Smooth muscle cell of the coronary artery (primary cell): ENCODE measurements around the gene TNRC6C. TPM values are rescaled to one million over a fixed set of nuclear protein-coding genes. Genes with fewer than 3 reads are reported as not detected.

ENCODE experiments used
- total RNA-seq: library from RNA; depleted of rRNA; stranded (reverse); fragments of >200 nt; gene quantifications from 2 replicates; pipeline ENCODE4 v1.2.3, GENCODE V29; 2014; ENCODE audit warnings: low replicate concordance

TNRC6C gene, protein sequence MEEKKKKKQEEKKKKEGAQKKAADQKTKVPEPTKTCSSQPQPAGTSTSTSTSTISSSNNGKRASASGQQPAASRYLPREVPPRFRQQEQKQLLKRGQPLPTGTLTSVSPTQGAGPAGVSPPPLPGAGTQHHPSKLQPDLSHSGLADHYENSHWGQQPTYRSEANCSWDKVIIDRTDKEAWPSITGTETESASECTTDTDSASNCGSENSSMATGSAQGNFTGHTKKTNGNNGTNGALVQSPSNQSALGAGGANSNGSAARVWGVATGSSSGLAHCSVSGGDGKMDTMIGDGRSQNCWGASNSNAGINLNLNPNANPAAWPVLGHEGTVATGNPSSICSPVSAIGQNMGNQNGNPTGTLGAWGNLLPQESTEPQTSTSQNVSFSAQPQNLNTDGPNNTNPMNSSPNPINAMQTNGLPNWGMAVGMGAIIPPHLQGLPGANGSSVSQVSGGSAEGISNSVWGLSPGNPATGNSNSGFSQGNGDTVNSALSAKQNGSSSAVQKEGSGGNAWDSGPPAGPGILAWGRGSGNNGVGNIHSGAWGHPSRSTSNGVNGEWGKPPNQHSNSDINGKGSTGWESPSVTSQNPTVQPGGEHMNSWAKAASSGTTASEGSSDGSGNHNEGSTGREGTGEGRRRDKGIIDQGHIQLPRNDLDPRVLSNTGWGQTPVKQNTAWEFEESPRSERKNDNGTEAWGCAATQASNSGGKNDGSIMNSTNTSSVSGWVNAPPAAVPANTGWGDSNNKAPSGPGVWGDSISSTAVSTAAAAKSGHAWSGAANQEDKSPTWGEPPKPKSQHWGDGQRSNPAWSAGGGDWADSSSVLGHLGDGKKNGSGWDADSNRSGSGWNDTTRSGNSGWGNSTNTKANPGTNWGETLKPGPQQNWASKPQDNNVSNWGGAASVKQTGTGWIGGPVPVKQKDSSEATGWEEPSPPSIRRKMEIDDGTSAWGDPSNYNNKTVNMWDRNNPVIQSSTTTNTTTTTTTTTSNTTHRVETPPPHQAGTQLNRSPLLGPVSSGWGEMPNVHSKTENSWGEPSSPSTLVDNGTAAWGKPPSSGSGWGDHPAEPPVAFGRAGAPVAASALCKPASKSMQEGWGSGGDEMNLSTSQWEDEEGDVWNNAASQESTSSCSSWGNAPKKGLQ (N-terminal part only)
- 3.9 and 5.3 TPM in 2 replicates for total RNA-seq

DNA sequence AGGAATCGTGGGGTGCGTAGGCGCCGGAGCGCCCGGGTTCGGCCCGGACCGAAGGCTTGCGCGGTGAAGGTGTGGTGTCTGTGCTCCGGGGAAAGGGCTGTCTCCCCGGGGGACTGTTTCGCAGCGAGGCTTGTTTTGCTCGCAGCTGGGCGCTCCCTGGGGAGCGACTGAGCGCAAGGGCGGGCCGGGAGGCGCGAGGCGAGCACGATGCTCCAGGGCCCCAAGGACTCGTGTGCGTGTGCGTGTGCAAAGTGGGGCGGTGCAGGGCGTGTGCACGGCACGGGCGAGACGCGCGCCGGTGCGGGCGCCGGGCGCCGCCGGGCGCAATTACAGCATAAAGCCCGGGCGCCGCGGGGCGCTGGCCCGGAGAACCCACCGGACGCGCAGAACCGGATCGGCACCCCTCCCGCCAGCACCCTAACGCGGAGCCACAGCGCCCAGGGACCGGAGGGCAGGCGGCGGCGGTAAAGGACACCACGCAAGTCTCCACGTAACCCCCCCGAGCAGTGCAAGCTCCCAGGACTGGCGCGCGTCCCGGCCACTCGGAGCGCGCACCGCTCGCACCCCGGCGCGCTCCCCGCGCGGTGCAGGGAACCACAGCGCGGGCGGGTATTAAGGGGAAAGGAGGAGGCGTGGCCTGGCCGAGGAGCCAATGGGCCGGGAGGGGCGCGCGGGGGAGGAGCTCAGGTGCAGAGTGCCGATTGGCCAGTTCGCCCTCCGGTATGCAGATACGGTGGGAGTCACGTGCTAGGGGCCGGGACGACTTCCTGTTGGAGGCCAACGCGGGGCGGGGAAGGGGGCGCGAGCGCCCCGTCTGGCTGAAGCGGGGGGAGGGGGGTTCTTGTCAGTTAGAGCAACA lies at the start of gene TNRC6C:
TSS of gene TNRC6C (plus strand) at position 847 of the 859 bp plus-strand sequence. CDS start 45,504 bp downstream, outside the sequence.

DNA sequence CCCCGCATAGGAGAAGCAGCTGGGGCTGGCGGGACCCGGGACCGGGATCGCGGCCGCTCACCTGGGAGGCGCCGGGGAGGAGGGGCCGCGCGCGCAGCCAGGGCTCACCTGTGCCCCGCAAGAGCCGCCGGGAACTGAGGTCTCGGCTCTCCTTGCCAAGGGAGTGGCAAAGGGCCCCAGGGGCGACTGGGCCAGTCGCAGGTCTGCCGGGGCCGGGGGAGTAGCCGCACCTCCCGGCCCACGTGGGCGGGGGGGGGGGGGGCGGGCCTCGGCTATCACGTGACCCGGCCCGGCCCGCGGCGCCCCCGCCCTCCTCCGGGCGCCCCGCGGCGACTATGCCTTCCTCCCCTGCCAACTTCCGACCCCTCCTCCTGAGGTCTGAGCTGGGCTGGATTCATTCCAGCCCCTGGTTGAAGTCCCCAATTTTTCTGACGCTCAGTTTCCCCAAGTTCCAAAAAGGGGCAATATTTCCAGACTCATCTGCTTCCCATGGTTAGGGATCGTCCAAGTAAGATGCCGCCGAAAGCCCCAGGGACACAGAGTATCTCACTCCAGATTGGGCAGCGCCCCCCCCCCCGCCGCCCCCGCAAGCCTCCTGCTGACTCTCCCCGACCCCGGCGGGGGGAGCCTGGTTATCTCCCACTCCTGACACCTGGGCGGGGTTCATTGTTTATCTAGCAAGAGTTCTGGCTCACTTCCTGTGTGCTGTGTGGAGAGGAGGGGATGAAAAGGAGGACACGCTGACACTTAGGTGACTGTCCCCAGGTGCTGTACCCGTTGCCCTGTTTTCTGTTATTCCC lies 170.2 kb downstream of the TNRC6C start, which contains the start of gene TMC6:
TSS of gene TMC6 (minus strand) at position 205 of the 800 bp plus-strand sequence. CDS start 1,923 bp downstream, outside the sequence.

GRCh38 chr17:78130437-78131101 lies 172.1 kb downstream of the TNRC6C start, which contains the start of gene TMC8:
Gene TMC8, plus strand, starts transcription at chr17:78130771. Its CDS starts 818 bp downstream, at chr17:78131589.

Other genes with a start within 250 kb of the TNRC6C start
- 0.47 and 1.4 TPM in 2 replicates for gene TMC6, start 170.1 kb downstream of the TNRC6C start, total RNA-seq
- not detected in 2 replicates for gene TMC8, start 172.1 kb downstream of the TNRC6C start, total RNA-seq
- gene C17orf99, start 187.7 kb downstream of the TNRC6C start, total RNA-seq = not detected in 2 replicates
- 11.0 and 23.5 TPM in 2 replicates for gene SYNGR2, start 209.9 kb downstream of the TNRC6C start, total RNA-seq
- gene TK1, start 228.3 kb downstream of the TNRC6C start, total RNA-seq = 1.5 and 43.4 TPM in 2 replicates
- gene AFMID, start 228.7 kb downstream of the TNRC6C start, total RNA-seq = 27.7 and 41.7 TPM in 2 replicates